BJ (cell line): ENCODE data around the gene UNC45A. TPM values are rescaled to one million over a fixed set of nuclear protein-coding genes. Genes with fewer than 3 reads are reported as not detected.

Experiments used
- CTCF ChIA-PET: fragments of 350-600 bp; formaldehyde crosslinking; extraction: SDS; loops from one replicate; lab custom pipeline; 2021; ENCODE audit warnings: antibody characterized with exemption, inconsistent platforms; lab: Yijun Ruan, JAX
- POLR2A ChIA-PET: fragments of 300-600 bp; sonication (Branson Sonifier 250); formaldehyde crosslinking; extraction: SDS; loops from one replicate; lab custom pipeline; 2021; ENCODE audit warnings: antibody characterized with exemption; lab: Charles Lee
- DNase-seq: peaks from one replicate; pipeline ENCODE4 v3.0.0-alpha.2; 2011; ENCODE audit warnings: low read depth
- H3K27me3 ChIP-seq: 2 replicates; pipeline ENCODE4 v1.6.0; 2011; ENCODE audit warnings: low read length; ENCODE audit not compliant: control insufficient read depth, insufficient read depth
- H3K36me3 ChIP-seq: 2 replicates; pipeline ENCODE4 v1.5.1; 2011; ENCODE audit warnings: low read length; ENCODE audit not compliant: control insufficient read depth, insufficient read depth
- H3K4me3 ChIP-seq: 2 replicates; pipeline ENCODE4 v1.5.1; 2011; ENCODE audit warnings: low read depth, mild to moderate bottlenecking, control low read depth, low read length
- polyA plus RNA-seq: library from polyadenylated mRNA; depleted of rRNA; stranded (reverse); fragments of >200 nt; gene quantifications from 2 replicates; pipeline ENCODE4 v1.2.3, GENCODE V29; 2011
- TF ChIP-seq, protein P1 (sequence below): IDR thresholded peaks from 2 replicates; pipeline ENCODE4 v1.5.1; 2011; ENCODE audit warnings: low read depth, mild to moderate bottlenecking, control low read depth, inconsistent platforms, low read length, moderate library complexity; ENCODE audit not compliant: insufficient read depth

UNC45A gene
- polyA plus RNA-seq, 1 experiment = 93.8 TPM

- Histone ChIP-seq H3K4me3 (no peak overlapping the region), H3K36me3 (peaks cover 2% of the 10 kb centered on the region), H3K27me3 (no peaks in the 10 kb centered on the region)
- DNase-seq = no peak
- ChIA-PET POLR2A (no interaction called here), CTCF (no interaction called here)
- TF ChIP-seq, protein P1, sequence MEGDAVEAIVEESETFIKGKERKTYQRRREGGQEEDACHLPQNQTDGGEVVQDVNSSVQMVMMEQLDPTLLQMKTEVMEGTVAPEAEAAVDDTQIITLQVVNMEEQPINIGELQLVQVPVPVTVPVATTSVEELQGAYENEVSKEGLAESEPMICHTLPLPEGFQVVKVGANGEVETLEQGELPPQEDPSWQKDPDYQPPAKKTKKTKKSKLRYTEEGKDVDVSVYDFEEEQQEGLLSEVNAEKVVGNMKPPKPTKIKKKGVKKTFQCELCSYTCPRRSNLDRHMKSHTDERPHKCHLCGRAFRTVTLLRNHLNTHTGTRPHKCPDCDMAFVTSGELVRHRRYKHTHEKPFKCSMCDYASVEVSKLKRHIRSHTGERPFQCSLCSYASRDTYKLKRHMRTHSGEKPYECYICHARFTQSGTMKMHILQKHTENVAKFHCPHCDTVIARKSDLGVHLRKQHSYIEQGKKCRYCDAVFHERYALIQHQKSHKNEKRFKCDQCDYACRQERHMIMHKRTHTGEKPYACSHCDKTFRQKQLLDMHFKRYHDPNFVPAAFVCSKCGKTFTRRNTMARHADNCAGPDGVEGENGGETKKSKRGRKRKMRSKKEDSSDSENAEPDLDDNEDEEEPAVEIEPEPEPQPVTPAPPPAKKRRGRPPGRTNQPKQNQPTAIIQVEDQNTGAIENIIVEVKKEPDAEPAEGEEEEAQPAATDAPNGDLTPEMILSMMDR = no peak
These were observed 39.1 kb downstream of the UNC45A start for GRCh38 chr15:90974216-90974615.

- Histone ChIP-seq H3K36me3 (no peaks in the 10 kb centered on the region), H3K4me3 (no peak overlapping the region), H3K27me3 (no peaks in the 10 kb centered on the region)
- ChIA-PET CTCF (interaction anchor here (0.8 to 4.2 kb wide), 4 partner anchors 19 to 48 kb away, joined by 3 to 25 read pairs (median 6); partner anchors contain the start of gene UNC45A), POLR2A (no interaction called here)
- DNase-seq = no peak
- TF ChIP-seq, protein P1 = no peak
These were observed 44.5 kb downstream of the UNC45A start for GRCh38 chr15:90979582-90979981.

DNA sequence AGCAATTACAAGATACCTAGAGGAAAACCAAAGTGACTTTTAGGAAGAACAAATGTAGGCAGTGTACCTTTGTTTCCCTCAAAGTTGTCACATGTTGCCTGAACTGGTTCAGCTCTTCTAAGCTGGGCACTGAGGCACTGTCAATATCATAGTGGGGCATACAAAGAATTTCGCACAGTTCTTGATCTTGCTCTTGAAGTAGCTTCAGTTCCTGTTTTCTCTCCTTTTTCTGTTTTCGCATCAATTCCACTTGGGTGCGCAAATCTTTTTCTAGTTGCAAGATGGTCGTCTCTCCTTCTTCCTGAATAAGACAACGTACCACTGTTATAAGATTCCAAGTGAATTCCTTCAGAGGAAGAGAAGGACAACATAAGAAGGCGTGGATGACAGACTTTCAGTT is 46.6 kb downstream of the UNC45A start:
- DNase-seq = no peak
- TF ChIP-seq, protein P1 = no peak
- Histone ChIP-seq H3K27me3 (no peaks in the 10 kb centered on the region), H3K4me3 (no peak overlapping the region), H3K36me3 (no peaks in the 10 kb centered on the region)
- ChIA-PET POLR2A (no interaction called here), CTCF (interaction anchor here (8.5 kb wide), 1 partner anchor 25 kb away, joined by 84 read pairs; the partner anchor contains the start of gene RCCD1)

- TF ChIP-seq, protein P1 = no peak
- DNase-seq = no peak
- POLR2A ChIA-PET = no interaction called here
These were observed 47.0 kb downstream of the UNC45A start for GRCh38 chr15:90982135-90982534.

GRCh38 chr15:90986790-90987507 is 51.9 kb downstream of the UNC45A start:
- DNase-seq = no peak
- ChIA-PET CTCF (interaction anchor here (1.6 to 8.5 kb wide), 3 partner anchors 30 to 63 kb away, joined by 7 to 84 read pairs (median 8); partner anchors contain the start of genes RCCD1 and UNC45A), POLR2A (interaction anchor here (0.6 kb wide), 1 partner anchor 30 kb away, joined by 3 read pairs; no protein-coding TSS in a partner anchor)
- no peaks in the 10 kb centered on the region for H3K36me3 ChIP-seq
- TF ChIP-seq, protein P1 = no peak
- H3K4me3 ChIP-seq = no peak overlapping the region
- no peaks in the 10 kb centered on the region for H3K27me3 ChIP-seq

More at GRCh38 chr15:90982135-90982534, 47.0 kb downstream of the UNC45A start:
- no peaks in the 10 kb centered on the region for H3K36me3 ChIP-seq
- CTCF ChIA-PET = interaction anchor here (2.0 to 8.5 kb wide), 2 partner anchors 25 to 49 kb away, joined by 7 to 84 read pairs; partner anchors contain the start of genes HDDC3 and RCCD1
- H3K27me3 ChIP-seq = no peaks in the 10 kb centered on the region
- H3K4me3 ChIP-seq = no peak overlapping the region
